B cell (primary cell): ENCODE data around the gene CAPRIN1.

ENCODE experiments used
- CTCF ChIP-seq: fragments of 200-600 bp; IDR thresholded peaks from one replicate; pipeline ENCODE4 v1.8.0; 2022; ENCODE audit warnings: antibody characterized with exemption, mild to moderate bottlenecking
- EZH2 ChIP-seq: IDR thresholded peaks from 2 replicates; pipeline ENCODE4 v1.6.1; 2012; ENCODE audit warnings: borderline replicate concordance, low read depth, mild to moderate bottlenecking, moderate library complexity, low read length; ENCODE audit not compliant: insufficient read depth, poor library complexity, severe bottlenecking

- TF ChIP-seq CTCF, result no peak
- no peak for TF ChIP-seq EZH2
Measured at GRCh38 chr11:34006876-34007275, 44.7 kb upstream of the CAPRIN1 start.
